ENCODE measurements around the gene PDZD11. TPM values are rescaled to one million over a fixed set of nuclear protein-coding genes. Genes with fewer than 3 reads are reported as not detected.
"Not testable (repeated sequence)": the region's sequence is repeated elsewhere in the genome, so short reads cannot be mapped to it uniquely, and the experiment has no call there.

The PDZD11 gene
- total RNA-seq, 4 donors from 2014 or later, result 20.7 to 31.7 (median 28.3) TPM

DNA sequence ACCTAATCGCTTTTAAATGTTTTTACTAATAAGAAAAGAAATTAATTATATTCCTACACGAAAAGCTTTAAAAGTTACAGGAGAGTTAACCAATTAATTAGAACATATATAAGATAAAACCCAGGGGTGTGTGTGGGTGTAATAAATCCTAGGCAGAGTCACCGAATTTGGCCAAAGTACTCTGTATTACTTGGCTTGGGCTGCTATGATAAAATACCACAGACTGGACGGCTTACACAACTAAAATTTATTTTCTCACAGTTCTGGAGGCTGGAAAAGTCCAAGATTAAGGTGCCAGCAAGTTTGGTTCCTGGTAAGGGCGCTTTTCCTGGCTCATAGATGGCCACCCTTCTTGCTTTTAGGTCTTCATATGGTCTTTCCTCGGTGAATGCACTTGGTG, 44.8 kb downstream of the PDZD11 start:
- no peak for DNase-seq (ENCODE audit: low spot score)

GRCh38 chrX:70243601-70244000, 46.1 kb downstream of the PDZD11 start:
- DNase-seq (ENCODE audit: low spot score); ATAC-seq (ENCODE audit: low FRiP score): not testable (repeated sequence)

More for the DNA sequence above, 44.8 kb downstream of the PDZD11 start:
- no peak for ATAC-seq (ENCODE audit: low FRiP score)
- TF ChIP-seq, protein P1, sequence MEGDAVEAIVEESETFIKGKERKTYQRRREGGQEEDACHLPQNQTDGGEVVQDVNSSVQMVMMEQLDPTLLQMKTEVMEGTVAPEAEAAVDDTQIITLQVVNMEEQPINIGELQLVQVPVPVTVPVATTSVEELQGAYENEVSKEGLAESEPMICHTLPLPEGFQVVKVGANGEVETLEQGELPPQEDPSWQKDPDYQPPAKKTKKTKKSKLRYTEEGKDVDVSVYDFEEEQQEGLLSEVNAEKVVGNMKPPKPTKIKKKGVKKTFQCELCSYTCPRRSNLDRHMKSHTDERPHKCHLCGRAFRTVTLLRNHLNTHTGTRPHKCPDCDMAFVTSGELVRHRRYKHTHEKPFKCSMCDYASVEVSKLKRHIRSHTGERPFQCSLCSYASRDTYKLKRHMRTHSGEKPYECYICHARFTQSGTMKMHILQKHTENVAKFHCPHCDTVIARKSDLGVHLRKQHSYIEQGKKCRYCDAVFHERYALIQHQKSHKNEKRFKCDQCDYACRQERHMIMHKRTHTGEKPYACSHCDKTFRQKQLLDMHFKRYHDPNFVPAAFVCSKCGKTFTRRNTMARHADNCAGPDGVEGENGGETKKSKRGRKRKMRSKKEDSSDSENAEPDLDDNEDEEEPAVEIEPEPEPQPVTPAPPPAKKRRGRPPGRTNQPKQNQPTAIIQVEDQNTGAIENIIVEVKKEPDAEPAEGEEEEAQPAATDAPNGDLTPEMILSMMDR (IDR thresholded peaks at IDR 0.05), result no peak

GRCh38 chrX:70241501-70241900, 48.2 kb downstream of the PDZD11 start:
- TF ChIP-seq, protein P1 (IDR thresholded peaks at IDR 0.05), result no peak
- DNase-seq (ENCODE audit: low spot score), result no peak
- ATAC-seq (ENCODE audit: low FRiP score), result no peak

DNA sequence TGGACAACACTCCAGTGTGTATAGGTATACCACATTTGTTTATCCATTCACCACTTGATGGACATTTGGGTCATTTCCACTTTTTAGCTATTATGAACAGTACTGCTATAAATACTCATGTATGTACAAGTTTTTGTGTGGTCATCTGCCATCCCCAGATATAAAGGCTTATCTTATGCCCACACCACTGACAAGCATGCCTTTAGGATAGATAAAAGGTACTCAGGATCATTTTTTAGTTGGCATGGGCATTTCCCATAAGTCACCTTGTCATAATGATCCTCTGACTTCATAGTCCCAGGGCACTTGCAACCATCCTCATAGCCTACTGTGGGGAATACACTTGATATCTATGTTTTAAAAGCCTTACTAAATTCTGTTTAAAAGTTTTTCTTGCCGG, 49.0 kb downstream of the PDZD11 start:
- ATAC-seq (ENCODE audit: low FRiP score) (no peak), DNase-seq (ENCODE audit: low spot score) (no peak)
- TF ChIP-seq, protein P1 (IDR thresholded peaks at IDR 0.05), result no peak

Small RNA genes lying within 50 kb of the gene (small RNA-seq; reads per million reads assigned to genes)
- not detected for gene RNA5SP507

Other genes with a start within 250 kb of the PDZD11 start
- not detected for gene AWAT2, start 240.0 kb downstream of the PDZD11 start, total RNA-seq
- gene OTUD6A, start 227.5 kb downstream of the PDZD11 start, total RNA-seq, result not detected
- 10 to 100 TPM; 43.1 to 63.7 (median 54.4) TPM for gene IGBP1, start 156.5 kb downstream of the PDZD11 start, total RNA-seq
- not detected for gene DGAT2L6, start 112.4 kb downstream of the PDZD11 start, total RNA-seq
- not detected for gene AWAT1, start 55.3 kb downstream of the PDZD11 start, total RNA-seq
- gene P2RY4, start 29.7 kb downstream of the PDZD11 start, total RNA-seq, result under 1 TPM in 2 of 4 donors, not detected in 2; 0.28 to 0.79 TPM
- not detected for gene ARR3, start 21.6 kb downstream of the PDZD11 start, total RNA-seq
- gene RAB41, start 7.8 kb downstream of the PDZD11 start, total RNA-seq, result not detected
- gene KIF4A, start 177 bp upstream of the PDZD11 start, total RNA-seq, result 1 to 10 TPM in 1 of 4 donors, under 1 TPM in 2, not detected in 1; 0.09 to 1.2 (median 0.32) TPM
- not detected for gene GDPD2, start 133.4 kb upstream of the PDZD11 start, total RNA-seq
- 1 to 10 TPM; 3.7 to 7.8 (median 5.3) TPM for gene DLG3, start 154.9 kb upstream of the PDZD11 start, total RNA-seq

Data from omental fat pad (tissue), 4 donors.